HG02885 (cell line): ENCODE data around the gene HIC2.
"Not testable (repeated sequence)": the region's sequence is repeated elsewhere in the genome, so short reads cannot be mapped to it uniquely, and the experiment has no call there.

Source experiments
- ATAC-seq: cut with Tn5 transposase; IDR thresholded peaks from one replicate; pipeline ENCODE4 v1.9.1; 2021; ENCODE audit warnings: mild to moderate bottlenecking; ENCODE audit not compliant: unreplicated experiment, poor library complexity

The HIC2 gene

DNA sequence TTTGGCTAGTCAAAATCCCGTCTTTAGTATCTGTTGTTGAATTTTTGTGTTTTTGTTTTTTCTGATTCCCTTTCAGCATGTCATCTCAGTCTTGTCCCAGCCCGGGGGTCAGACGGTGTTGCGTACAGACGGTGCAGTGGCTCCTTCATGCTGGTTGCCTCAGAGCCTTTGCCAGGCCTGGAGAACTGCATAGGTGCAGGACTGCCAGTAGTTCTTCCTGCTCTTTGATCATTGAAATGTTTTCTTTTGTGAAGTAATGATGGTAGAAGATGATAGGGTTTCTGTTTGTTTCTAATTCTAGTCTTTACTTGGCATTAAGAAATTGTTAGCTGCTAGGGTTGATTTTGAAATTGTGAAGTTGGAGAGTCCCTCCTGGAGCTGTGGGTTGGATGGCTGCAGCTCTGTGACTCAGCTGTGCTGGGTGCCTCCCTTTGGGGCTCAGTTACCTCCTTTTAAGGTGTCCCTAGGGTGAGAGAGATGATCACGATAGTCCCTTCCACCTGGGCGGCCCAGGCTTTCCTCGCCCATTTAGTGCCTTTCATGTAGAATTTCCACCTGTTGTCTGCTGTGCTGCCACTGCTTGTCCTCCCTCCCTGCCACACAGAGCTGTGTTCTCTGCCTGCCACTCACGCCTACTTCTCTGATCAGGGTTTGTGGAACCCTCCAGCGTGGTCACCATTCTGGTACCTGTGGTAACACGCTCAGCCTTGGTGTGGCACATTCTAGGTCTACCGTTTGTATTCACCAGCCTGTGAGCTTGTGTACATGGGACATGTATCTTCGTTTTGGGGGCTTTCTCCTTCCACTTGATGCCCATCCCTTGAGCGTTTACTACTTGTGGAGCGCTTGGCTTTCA, 17.4 kb downstream of the HIC2 start:
- ATAC-seq, result not testable (repeated sequence)

DNA sequence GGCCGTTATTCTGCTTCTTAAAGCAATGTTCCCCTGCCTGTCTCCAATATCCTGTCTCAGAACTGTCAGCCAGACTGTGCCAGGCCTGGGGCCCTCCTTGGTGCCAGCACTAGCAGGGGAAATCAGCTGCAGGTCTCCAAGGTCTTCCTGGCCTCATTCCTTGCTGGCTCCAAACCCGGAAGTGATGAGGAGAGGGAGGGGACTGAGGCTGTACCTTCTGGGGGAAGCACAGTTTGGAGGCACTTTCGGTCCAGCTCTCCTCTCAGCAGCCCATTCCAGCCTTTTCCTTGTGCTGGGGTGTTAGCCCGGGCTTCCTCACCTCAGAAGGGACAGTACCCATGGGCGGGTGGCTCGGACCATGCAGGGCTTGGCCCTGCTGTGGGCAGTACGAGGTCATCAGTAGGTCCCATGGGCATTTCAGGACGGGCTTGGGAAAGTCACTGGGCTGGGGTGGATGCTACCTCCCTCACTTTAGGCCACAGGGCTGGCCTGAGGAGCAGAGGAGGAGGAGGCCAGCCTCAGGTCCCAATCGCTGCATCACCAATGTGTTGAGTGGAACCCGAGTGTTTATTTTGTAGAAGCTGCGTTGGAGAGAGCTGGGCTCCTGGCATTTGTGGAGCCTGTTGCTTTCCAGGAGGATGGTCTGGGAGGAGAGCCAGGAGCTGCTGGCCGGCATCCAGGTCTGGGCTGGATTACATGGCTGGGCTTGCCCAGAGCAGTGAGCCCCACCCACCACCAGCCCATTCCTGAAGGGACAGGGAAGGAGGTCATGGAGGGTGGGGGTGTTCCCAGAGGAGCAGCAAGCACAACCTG, 19.0 kb downstream of the HIC2 start:
- ATAC-seq, result not testable (repeated sequence)

DNA sequence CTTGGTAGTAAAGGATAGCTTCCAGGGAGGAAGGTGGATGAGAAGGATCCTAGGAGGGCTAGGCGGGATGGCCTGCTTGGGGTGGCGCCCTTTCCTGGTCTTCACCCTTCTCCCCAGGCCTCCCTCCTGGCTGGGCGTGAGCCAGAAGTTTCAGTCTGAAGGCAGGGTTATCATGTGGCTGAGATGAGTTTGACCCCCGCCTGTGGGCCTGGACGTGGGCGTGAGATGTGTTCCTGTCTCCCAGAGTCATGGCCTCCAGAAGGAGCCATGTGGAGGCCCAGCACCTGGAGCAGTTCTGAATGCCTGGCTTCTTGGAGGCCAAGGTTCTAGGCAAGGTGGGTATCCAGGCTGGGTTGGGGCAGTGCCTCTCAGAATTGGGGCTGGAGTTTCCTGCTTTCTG, 20.8 kb downstream of the HIC2 start:
- ATAC-seq, result not testable (repeated sequence)

DNA sequence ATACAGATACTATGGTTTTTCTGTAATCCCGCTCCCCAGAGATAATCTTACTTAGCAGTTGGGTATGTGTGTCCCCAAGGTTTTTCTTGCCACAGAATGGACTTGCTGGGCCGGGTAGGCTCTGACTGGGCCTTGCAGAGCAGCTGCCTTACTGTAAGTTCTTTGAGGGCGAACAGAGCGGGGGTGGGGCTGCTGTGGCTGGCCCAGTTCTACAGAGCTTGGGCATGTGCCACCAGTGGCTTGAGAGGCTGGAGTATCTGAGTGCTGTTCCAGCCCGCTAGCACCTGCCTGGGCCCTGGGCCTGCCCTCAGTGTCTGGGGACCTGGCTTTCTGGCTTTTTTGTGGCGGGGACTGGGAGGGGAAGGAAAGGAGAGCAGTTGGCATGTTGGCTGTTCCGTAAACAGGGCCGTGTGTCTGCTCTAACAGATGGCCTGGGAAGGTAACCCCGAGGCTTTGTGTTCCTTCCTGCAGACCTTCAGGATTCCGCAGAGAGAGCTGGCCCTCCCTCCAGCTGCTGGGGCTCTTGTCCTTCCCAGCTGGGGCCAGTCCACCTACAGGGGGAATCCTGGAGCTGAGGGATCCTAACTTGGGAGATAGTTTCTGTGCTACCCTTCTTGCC, 23.0 kb downstream of the HIC2 start:
- ATAC-seq, result not testable (repeated sequence)

DNA sequence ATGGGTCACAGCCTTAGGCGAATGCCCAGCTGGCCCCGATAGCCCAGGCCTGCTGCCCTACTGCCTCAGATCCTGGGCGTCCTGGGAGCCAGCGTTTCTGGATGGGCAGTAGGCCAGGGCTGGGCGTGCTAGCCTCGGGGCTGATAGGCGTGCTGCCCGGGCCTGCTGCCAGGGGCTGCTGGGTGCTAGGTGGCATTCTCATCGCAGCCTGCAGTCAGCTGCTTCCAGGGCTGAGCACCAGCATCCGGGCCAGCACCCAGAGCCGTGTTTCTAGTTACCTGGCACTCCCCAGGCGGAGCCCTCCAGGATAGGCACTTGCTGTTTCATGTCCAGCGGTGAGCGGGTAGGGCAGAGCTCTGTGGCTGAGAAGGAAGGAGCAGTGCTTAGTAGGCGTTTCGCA, 23.5 kb downstream of the HIC2 start:
- ATAC-seq, result not testable (repeated sequence)

DNA sequence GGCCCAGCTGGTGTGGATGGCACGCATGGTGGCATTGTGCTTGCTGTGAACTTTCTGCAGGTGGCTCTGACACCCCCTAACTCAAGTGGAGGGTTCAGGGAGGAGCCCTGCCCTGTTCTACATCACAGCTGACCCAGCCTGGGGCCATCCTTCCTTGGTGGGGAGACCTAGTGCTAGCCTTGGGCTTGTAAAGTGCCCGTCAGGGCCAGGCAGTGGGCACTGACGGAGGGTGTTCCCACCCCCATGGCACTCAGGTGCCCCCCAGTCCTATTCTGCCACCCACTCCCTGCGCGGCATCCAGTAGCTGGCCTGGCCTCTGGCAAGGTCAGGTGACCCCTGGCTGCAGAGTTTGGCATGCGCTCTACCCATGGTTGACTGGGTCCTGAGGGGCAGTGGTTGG, 24.0 kb downstream of the HIC2 start:
- not testable (repeated sequence) for ATAC-seq

DNA sequence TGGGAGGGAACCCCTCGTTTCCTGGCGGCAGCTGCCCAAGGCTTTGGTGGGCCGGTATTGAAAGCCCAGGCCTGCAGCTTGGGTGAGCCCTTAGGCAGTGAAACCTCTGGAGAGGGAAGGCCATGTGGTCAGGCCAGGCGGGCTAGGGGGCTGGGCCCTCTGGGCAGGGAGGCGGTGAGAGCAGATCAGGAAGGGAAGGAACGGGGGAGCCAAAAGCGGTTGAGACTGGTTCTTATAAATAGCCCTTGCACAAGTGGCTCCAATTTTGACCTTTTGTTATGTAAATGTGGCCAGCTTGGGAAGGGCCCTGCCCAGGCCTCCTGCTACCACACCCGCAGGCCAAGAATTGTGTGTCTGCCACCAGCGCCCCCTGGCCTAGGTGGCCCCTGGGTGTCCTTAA, 25.0 kb downstream of the HIC2 start:
- ATAC-seq, result not testable (repeated sequence)

DNA sequence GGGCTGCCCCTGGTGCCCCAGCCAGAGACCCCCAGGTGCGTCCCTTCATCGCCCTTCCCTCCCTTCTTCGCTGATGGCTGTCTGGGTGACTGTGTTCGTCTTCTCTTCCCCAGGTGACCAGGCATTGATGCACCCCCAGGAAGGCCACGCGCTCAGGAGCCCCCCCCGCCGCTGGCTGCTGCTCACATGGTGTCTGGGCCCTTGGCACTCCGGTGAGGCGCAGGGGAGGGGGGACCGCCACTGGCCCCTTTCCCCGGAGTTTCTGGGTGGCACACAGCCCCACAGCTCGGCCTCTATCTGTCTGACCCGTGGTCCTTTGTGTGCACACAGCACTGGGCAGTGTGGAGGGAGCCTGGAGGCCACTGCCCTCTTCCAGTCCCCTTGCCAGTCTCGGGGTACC, 25.5 kb downstream of the HIC2 start:
- not testable (repeated sequence) for ATAC-seq

DNA sequence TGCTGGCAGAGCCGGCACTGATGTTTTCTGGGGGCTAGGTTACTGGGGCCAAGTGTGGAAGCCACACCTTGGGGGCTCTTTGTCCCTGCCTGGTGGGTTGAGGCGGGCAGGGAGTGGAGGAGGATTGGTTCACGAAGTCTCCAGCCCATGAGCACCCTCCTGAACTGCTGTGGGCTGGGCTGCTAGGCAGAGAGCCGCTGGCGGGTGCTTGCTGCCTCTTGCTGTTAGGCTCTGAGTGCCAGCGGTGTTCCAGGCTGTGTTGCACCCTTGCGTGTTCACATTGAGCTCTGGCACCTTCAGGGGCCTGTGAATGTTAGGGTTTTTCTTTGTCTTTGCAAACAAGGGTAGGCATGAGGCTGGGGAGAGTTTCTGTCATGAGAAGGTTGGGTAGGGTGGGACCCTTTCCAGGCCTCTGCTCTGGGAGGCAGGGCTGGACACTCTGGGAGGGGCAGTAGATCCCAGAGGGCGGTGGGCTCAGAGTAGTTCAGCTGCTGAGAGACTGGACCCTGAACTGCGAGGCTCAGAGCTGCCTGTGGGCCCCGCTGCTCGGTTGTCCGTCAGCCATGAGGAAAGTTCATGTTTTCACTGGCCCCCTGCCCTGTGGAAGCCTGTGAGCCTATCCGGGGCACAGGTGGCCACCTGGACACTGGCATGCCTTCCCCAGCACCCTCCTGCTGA, 26.0 kb downstream of the HIC2 start:
- no peak for ATAC-seq

DNA sequence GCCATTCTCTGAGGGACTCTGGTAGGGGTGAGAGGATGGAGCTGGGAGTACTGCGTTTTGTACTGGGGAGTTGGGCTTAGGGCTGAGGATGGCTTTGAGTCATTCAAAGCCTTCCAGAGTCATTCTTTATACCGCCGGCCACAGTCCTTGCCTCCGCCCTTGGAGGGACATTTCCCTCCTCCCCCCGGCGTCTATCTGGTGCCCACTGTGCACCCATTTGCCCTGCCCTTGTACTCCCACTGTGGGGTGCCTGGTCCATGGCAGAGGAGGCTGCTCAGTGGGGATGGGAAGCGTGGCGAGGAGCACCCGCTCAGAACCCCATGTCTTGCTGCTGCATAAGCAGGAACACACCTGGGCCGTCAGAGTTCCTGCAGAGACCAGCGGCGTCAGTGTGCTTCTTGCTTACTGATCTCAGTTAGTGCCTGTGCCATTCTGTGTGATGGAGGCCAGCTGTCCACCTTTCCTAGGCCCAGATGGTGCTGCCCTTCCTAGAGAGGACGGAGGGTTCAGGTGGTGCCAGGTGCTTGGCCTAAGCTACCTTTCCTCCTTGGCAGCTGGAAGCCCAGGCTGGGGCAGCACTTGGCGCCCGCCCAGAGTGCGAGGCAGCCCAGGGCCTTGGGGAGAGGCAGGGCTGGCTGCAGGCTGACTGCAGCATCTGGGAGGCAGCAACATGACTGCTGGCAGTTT, 26.7 kb downstream of the HIC2 start:
- no peak for ATAC-seq

DNA sequence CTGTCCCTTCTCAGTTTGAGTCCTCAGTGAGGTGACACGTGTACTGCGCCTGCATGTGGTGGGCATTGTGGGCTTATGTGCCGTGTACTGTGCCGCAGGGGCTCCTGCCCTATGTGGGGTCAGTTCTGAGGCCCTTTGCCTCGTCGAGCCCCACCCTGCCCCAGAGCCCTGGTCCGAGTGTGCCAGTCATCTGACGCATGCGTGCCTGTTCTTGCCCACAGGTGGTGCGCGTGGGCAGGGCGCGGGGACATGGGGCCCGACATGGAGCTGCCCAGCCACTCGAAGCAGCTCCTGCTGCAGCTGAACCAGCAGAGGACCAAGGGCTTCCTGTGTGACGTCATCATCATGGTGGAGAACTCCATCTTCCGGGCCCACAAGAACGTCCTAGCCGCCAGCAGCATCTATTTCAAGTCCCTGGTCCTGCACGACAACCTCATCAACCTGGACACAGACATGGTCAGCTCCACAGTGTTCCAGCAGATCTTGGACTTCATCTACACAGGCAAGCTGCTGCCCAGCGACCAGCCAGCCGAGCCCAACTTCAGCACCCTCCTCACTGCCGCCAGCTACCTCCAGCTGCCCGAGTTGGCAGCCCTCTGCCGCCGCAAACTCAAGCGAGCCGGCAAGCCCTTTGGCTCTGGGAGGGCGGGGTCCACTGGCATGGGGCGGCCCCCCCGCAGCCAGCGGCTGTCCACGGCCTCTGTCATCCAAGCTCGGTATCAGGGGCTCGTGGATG, 27.7 kb downstream of the HIC2 start:
- no peak for ATAC-seq

DNA sequence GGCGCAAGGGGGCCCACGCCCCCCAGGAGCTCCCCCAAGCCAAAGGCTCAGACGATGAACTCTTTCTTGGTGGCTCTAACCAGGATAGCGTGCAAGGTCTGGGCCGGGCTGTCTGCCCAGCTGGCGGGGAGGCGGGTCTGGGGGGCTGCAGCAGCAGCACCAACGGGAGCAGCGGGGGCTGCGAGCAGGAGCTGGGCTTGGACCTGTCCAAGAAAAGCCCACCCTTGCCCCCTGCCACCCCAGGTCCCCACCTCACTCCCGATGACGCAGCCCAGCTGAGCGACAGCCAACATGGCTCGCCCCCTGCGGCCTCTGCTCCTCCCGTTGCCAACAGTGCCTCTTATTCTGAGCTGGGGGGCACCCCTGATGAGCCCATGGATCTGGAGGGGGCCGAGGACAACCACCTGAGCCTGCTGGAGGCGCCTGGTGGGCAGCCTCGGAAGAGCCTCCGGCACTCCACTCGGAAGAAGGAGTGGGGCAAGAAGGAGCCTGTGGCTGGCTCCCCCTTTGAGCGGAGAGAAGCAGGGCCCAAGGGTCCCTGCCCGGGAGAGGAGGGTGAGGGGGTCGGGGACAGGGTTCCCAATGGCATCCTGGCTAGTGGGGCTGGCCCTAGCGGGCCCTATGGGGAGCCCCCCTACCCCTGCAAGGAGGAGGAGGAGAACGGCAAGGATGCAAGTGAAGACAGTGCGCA, 28.4 kb downstream of the HIC2 start:
- ATAC-seq, result no peak

DNA sequence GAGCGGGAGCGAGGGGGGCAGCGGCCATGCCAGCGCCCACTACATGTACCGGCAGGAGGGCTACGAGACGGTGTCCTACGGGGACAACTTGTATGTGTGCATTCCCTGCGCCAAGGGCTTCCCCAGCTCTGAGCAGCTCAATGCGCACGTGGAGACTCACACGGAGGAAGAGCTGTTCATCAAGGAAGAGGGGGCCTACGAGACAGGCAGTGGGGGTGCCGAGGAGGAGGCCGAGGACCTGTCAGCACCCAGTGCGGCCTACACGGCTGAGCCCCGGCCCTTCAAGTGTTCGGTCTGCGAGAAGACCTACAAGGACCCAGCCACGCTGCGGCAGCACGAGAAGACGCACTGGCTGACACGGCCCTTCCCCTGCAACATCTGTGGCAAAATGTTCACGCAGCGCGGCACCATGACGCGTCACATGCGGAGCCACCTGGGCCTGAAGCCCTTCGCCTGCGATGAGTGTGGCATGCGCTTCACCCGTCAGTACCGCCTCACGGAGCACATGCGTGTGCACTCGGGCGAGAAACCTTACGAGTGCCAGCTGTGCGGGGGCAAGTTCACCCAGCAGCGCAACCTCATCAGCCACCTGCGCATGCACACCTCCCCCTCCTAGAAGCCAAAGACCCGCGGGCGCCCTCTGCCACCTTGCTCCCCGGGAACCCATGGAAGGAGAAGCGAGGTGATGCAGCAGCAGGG, 29.1 kb downstream of the HIC2 start:
- no peak for ATAC-seq

DNA sequence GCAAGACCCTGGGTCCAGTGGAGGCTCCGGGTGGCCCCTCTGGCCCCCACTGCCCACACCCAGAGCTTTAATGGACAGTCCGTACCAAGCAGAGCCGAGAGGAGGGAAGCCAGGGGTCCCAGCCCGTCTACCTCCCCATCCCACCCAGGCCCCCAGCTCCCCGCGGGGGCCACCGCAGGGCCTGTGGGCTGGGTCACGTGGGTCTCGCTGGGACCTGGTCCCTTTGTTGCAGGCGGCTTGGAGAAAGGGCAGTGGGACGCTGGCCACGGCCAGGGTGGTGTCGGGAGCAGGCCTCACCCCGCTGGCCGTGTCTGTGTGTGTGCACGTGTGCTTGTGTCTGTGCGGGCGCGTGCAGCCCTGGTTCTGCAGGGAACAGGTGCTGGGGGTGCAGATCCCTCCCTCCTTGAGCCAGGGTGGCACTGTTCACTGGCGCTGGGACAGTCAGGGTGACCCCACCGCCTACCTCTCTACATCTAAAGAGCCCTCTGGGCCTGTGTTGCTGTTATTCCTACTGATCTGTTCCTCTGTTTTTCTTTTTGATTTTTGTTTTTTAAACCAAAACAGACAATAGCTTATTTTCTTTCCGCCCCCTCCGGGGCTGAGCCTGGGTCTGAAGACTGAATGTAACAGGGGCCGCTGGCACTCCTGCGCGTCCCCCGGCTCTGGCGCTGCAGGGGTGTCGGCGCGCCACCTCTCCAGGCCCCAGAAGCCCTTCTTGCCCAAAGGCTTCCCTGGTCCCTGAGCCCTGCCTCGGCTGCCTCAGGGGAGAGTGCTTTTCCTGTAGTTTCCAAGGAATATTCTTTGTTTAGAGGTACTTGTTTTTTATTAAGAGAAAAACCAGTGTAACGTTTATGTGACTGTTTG, 29.9 kb downstream of the HIC2 start:
- ATAC-seq, result no peak

DNA sequence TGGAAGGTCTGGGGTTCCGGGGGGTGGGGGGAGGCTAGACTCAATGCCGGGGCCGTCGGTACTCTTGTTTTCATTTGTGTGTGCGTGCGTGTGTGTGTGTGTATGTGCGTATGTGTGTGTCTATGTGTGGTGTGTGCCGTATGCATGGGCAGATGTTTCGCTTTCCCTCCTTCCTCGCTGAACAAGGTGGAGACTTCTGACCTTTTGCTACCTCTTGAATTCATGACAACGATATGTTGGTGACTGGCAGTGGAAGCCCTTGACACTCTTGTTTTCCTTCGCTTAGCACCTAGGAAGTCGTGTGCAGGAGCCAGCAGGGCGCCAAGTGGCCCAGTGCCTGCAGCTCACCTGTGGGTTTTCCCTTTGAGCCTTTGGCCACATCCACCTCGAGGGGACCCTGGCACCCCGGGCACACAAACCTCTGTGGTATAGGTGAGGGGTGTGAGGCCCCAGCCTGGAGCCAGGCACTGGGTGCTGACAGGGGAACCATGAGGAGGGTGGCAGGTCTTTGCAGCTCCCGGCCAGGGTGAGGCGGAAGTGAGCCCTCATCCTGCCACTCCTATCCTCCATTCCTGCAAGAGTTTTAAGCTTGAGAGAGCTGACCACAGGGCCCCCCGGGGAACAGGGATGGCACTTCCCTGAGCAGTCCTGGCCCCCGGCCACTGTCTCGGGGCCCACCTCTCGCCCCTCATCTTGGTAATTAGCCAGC, 30.7 kb downstream of the HIC2 start:
- no peak for ATAC-seq

DNA sequence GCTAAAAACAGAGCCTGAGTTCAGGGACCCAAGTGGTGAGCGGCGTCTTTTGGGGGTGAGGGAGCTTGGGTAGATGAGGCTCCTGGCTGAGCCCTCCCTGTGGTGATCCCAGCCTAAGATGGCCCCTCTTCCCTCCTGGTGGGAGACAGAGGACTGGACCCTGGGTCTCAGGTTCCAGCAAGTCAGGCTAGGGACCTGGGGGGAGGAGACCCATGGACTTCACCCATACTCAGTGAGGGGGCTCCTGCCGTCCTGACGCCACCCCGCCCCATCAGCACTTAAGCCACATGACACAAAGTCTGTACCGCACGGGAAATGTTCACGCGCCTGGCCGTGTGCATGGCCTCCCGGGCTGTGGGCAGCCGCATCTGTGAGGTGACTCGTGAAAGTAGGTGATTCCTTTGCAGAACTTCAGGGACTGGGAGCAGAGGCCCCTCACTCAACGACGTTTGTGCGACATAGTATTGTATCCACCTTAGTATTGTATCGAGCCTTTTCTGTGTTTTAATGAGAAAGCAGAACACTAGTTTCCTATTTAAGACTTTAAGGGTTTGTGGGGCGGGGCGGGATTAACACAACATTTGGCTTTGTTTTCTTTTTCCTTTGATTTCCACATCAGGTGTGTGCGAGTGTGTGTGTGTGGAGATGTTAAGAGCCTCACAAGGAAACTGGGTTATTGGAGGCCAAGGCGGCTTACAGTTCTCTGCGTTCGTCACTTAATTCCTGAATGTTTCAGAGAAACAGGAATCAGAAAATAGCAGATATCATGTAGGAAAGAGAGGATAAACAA, 31.7 kb downstream of the HIC2 start:
- no peak for ATAC-seq
